Left renal pelvis (tissue), 4 donors: ENCODE results near the gene RNF212. TPM values are rescaled to one million over a fixed set of nuclear protein-coding genes. Genes with fewer than 3 reads are reported as not detected.
A peak's percentile ranks its signal among the peaks of the same experiment; 100 is the strongest.
"Not testable (repeated sequence)": the region's sequence is repeated elsewhere in the genome, so short reads cannot be mapped to it uniquely, and the experiment has no call there.

Source experiments
- DNase-seq, 4 donors: peaks; one replicate each; pipeline ENCODE4 v3.0.0-alpha.2; 2013; ENCODE audit warnings: low read depth in 4 of 4, low spot score in 3 of 4
- polyA plus RNA-seq, 4 donors: library from polyadenylated mRNA; unstranded; fragments of 120-200 nt; gene quantifications; one replicate each; pipeline ENCODE4 v1.2.1, GENCODE V29; 2013; ENCODE audit not compliant: insufficient read length in 4 of 4

Gene RNF212
- polyA plus RNA-seq, 4 donors = 10.5 to 19.2 (median 15.8) TPM

GRCh38 chr4:1072830-1073446, 40.4 kb downstream of the RNF212 start:
- DNase-seq = peak in 1 of 4 donors; percentile 34

- DNase-seq = no peak
These were observed 44.0 kb downstream of the RNF212 start for GRCh38 chr4:1069394-1069793.

- no peak for DNase-seq
These were observed 47.6 kb downstream of the RNF212 start for GRCh38 chr4:1065732-1066131.

GRCh38 chr4:1062419-1062818, 50.9 kb downstream of the RNF212 start:
- no peak for DNase-seq

- DNase-seq = no peak
These were observed 51.6 kb downstream of the RNF212 start for GRCh38 chr4:1061760-1062159.

- no peak for DNase-seq
These were observed 52.2 kb downstream of the RNF212 start for GRCh38 chr4:1061056-1061700.

- DNase-seq = no peak
These were observed 52.7 kb downstream of the RNF212 start for GRCh38 chr4:1060621-1061020.

GRCh38 chr4:1060121-1060520, 53.2 kb downstream of the RNF212 start:
- no peak for DNase-seq

GRCh38 chr4:1058997-1059665, 54.2 kb downstream of the RNF212 start:
- DNase-seq = no peak

GRCh38 chr4:1058198-1058996, 55.0 kb downstream of the RNF212 start:
- no peak for DNase-seq

GRCh38 chr4:1057403-1057745, 56.0 kb downstream of the RNF212 start:
- no peak for DNase-seq

GRCh38 chr4:1056671-1057402, 56.5 kb downstream of the RNF212 start:
- no peak for DNase-seq

- no peak for DNase-seq
These were observed 57.4 kb downstream of the RNF212 start for GRCh38 chr4:1055721-1056590.

- not testable (repeated sequence) for DNase-seq
These were observed 58.1 kb downstream of the RNF212 start for GRCh38 chr4:1055243-1055701.

- DNase-seq = not testable (repeated sequence)
These were observed 58.6 kb downstream of the RNF212 start for GRCh38 chr4:1054696-1055242.

- DNase-seq = not testable (repeated sequence)
These were observed 59.5 kb downstream of the RNF212 start for GRCh38 chr4:1053891-1054290.

- no peak for DNase-seq
These were observed 60.2 kb downstream of the RNF212 start for GRCh38 chr4:1053080-1053661.

GRCh38 chr4:1052231-1052671, 61.1 kb downstream of the RNF212 start:
- DNase-seq = no peak

- DNase-seq = no peak
These were observed 61.9 kb downstream of the RNF212 start for GRCh38 chr4:1051472-1051871.
